Mammary epithelial cell (primary cell): ENCODE data around the gene CMYA5.

Experiments used
- EZH2 ChIP-seq: IDR thresholded peaks from 2 replicates; pipeline ENCODE4 v1.6.1; 2012; ENCODE audit warnings: low read length, inconsistent platforms, borderline replicate concordance
- TF ChIP-seq, protein P1 (sequence below), 2 donors: IDR thresholded peaks in 1 of 2; conservative IDR thresholded peaks in 1 of 2; 2 replicates each; pipeline ENCODE4 v1.5.1; 2011 to 2012; ENCODE audit warnings: inconsistent platforms in 2 of 2, low read length in 2 of 2, mild to moderate bottlenecking in 2 of 2, control low read depth in 1 of 2, low read depth in 1 of 2; ENCODE audit not compliant: insufficient read depth in 1 of 2; ENCODE audit errors: extremely low read depth in 1 of 2

- TF ChIP-seq, protein P1, sequence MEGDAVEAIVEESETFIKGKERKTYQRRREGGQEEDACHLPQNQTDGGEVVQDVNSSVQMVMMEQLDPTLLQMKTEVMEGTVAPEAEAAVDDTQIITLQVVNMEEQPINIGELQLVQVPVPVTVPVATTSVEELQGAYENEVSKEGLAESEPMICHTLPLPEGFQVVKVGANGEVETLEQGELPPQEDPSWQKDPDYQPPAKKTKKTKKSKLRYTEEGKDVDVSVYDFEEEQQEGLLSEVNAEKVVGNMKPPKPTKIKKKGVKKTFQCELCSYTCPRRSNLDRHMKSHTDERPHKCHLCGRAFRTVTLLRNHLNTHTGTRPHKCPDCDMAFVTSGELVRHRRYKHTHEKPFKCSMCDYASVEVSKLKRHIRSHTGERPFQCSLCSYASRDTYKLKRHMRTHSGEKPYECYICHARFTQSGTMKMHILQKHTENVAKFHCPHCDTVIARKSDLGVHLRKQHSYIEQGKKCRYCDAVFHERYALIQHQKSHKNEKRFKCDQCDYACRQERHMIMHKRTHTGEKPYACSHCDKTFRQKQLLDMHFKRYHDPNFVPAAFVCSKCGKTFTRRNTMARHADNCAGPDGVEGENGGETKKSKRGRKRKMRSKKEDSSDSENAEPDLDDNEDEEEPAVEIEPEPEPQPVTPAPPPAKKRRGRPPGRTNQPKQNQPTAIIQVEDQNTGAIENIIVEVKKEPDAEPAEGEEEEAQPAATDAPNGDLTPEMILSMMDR (conservative IDR thresholded peaks at IDR 0.05 in 1 of 2, IDR thresholded peaks at IDR 0.05 in 1 of 2; ENCODE audit: extremely low read depth in 1 of 2, insufficient read depth in 1 of 2, low read depth in 1 of 2, low read length in 2 of 2): no peak
- TF ChIP-seq EZH2: no peak
Measured at GRCh38 chr5:79795764-79796398, 106.2 kb downstream of the CMYA5 start.
